ENCODE results near the gene EVA1A.

Gene EVA1A

GRCh38 chr2:75539955-75540716 lies 20.6 kb downstream of the EVA1A start:
- no peak for ATAC-seq

DNA sequence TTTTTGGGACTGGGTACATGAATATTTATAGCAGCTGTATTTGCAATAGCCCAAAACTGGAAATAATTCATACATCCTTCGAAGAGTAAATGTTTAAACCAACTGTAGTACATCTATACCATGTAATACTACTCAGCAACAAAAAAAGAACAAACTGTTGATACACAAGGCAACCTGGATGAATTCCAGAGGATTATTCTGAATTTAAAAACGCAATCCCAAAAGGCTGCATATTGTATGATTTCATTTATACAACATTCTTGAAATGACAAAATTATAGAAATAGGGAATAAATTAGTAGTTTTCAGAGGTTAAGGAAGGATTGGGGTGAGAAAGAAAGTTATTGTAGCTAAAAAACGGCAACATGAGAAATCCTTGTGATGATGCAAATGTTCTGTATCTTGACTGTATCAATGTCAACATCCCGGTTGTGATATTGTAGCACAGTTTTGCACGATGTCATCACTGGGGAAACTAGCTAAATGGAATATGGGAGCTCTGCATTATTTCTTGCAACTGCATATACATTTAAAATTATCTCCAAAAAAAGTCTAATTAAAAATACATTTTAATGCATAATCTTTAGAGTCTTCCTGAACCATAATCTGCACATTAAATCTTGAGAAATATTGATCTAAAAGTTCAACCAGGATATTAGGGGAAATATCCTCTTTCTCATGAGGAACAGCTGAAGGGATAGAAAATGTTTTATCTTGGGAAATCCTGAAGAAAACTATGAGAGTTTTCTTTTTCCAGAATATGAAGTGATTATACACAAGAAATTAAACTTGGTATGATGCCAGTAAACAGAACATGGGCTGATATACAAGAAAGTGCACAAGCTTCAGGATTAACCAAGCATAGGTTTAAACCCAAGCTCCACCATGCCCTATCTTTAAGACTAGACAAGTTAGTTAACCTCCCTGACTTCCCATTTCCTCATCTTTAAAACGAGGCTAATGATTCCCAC lies 21.9 kb downstream of the EVA1A start:
- ATAC-seq: no peak

GRCh38 chr2:75537658-75538057 lies 23.1 kb downstream of the EVA1A start:
- no peak for ATAC-seq

GRCh38 chr2:75533135-75533534 lies 27.6 kb downstream of the EVA1A start:
- no peak for ATAC-seq

DNA sequence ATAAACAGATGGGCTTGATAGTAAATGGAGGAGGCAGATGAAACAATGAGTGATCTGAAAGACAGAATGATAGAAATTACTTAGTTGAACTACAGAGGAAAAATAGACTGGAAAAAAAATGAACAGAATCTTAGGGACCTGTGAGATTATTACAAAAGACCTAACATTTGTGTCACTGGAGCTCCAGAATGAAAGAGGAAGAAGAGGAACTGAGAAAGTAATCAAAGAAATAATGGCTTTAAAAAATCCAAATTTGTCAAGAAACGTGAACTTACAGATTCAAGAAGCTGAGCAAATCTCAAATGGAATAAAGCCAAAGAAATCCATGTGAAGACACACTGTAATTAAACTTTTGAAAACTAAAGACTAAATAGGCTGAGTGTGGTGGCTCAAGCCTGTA lies 28.3 kb downstream of the EVA1A start:
- no peak for ATAC-seq

GRCh38 chr2:75528221-75528977 lies 32.3 kb downstream of the EVA1A start:
- ATAC-seq: no peak

GRCh38 chr2:75527676-75528075 lies 33.1 kb downstream of the EVA1A start:
- no peak for ATAC-seq

DNA sequence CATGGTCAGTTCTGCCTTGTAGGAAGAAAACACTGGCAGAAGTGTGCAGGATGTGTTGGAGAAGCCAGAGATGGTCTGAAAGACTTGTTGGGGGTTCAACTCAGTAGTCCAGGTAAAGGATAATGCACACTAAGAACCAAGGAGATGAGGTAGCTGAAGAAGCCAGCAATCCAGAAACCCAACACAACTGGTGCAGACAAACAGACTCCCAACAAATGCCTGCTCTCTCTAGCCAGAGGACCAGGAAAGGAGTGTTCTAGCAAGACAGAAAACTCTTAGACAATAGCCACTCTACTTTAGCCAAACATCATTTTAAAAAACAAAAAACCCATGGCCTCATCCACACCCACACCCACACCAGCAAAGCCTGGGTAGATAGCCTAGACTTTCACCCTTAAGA lies 33.9 kb downstream of the EVA1A start:
- no peak for ATAC-seq

DNA sequence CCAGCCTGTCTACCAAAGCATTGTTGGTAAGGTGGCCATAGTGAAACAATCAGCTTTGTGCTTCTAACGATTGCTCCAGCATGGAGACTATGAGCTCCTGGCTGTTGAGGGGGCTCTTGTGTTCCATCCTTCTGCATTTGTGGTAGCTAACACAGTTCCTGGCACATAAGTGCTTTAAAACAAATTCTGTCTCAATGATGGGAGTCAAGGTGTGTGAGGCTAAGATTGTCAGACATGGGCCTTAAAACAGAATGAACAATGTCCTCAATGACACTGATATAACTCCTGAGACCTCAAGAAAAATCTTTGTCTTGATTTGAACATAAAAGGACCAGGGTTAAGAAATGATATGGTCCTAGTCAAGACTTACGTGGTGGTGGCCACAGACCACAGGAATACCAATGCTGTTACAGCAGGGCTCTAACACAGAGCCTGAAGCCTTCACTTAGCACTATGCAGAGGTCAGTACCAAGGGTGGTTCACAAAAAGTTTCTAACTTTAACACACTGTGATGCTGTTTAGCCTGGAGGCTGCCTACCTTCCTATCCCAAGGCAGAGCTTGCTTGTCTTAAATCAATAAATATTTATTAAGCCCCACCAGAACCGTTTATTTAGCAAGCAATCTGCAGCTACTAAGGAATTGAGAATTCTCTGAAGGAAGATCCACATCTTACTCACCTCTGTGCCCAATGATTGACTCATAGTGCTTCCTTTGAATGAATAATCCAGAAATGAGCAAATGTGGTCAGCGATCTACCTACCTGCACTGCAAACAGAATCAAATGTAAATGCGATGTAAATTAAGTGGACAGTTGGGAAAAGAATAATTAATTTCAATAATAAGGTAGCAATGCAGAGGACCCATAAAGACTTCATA lies 35.1 kb downstream of the EVA1A start:
- no peak for ATAC-seq

DNA sequence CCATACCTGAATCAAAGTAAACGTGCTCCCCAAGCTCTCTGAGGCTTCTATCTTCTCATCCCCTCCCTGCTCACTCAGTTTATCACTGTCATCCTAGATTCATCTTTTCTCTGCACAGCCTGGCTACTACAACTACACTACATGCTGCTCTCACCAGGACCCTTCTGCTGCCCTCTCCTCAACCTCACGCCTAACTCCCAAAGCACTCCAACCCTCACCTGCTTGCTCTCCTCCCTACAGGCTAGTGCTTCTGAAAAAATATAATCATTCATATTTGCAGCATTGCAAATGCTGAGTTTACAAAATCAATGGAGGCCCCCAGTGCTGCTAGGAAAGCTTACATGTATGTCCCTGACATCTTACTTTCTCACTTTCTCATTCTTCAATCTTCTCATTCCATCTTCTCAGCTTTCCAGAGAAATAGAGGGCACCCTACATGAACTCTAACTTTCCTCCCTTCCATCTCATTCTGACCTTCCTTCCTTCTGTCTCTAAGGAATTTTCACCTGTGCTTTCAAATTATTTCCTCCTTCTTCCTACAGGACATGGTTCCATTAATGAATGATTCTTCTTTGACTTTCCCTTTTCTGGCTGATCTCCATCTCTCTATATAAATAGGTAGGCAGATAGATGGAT lies 36.3 kb downstream of the EVA1A start:
- ATAC-seq: no peak

DNA sequence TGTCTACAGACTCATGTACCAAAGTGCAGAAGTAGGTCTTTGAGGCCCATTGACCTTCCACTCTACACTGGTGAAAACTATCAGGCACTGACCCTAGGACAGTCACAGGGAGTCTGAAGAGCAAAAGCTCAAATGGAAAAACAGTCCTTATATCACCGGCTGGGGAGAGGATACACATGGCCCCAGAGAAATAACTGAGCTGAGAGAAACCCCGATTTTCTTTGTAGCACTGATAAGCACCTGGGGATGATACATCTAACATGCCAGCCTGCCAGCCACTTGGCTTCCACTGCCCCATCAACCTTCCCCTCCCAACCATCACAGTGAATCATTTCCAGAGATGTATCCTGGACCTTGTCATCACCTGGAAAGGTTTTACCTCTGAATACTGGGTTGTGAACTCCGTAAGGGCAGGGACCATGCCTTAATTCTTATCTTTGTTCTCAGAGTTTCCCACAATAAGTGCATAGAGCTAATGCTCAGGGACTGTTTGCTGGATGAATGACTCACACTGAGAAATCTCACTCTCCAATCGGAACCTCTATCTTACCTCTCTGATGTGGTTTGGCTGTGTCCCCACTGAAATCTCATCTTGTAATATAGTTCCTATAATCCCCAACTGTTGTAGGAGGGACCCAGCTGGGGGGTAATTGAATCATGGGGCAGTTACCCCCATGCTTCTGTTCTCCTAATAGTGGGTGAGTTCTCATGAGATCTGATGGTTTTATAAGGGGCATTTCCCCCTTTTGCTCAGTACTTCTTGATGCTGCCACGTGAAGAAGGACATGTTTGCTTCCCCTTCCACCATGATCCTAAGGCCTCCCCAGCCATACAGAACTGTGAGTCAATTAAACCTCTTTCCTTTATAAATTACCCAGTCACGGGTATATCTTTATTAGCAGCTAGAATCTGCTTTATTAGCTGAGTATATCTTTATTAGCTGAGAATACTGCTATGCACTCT lies 37.1 kb downstream of the EVA1A start:
- no peak for ATAC-seq

DNA sequence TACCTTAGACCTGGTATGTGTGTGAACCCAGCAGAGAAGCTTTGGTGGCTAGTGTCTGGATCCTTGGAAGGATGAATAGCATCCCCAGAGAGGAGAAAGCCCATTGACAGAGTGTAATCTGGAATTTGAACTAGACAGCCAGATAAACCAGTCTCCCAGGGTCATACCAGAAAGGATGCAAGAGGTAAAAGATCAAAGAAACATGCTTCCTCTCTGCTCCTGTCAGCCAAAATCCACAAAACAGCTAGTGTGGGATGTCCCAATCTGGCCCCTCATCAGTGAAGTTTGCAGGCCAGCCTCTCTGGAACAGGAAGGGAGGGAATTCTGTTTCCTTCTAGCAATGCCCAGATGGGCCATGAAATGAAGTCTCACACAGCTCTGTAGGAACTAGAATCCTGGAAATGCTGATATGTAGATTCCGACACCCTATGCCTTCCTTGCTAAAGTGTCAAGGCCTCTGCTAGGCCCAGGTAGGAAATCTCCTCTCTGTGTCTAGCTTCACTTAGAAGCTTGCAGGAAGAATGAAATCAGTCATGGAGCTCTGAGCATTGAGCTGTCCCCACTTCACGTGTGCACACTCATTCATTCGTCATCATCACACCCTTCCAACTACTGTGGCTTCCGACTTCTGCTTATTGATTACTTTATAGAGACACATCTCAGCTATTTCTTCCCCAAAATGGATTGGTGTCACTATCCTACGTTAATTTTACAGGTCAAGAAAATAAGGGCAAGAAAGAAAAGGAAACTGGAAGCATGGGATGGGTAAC lies 38.0 kb downstream of the EVA1A start:
- ATAC-seq: no peak

- ATAC-seq: no peak
Measured at GRCh38 chr2:75521225-75521872, 39.4 kb downstream of the EVA1A start.

DNA sequence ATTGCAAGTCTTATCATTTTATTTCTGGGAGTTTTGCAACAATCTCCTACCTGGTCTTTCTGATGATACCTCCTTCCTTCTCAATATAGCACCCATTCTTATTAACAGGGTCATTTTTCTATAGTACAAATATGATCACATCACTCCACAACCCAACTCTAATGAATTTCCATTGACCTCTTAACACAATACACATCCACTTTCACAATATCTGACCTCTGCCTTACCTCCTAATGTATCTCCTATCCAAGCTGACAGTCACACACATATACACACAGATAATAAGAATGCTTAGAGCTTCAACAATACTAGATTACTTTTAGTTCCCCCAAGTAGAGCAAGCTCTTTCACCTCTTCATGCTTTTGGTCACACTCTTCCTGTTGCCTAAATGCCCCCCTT lies 40.9 kb downstream of the EVA1A start:
- ATAC-seq: no peak

- ATAC-seq: no peak
Measured at GRCh38 chr2:75518638-75519465, 41.9 kb downstream of the EVA1A start.

GRCh38 chr2:75517547-75518230 lies 43.0 kb downstream of the EVA1A start:
- no peak for ATAC-seq

All from activated CD4-positive, CD25-positive, alpha-beta regulatory T cell treated with anti-CD3 and anti-CD28 coated beads, Interleukin-2, amount 50 U/mL, for 24 hours (primary cell).